Measurements from ENCODE around the gene INTS2. TPM values are rescaled to one million over a fixed set of nuclear protein-coding genes. Genes with fewer than 3 reads are reported as not detected.

INTS2 gene
- polyA plus RNA-seq, 1 donor (not counting 4 experiments of a cell fraction or from before 2014, with no cell fraction given): 10.4 TPM

DNA sequence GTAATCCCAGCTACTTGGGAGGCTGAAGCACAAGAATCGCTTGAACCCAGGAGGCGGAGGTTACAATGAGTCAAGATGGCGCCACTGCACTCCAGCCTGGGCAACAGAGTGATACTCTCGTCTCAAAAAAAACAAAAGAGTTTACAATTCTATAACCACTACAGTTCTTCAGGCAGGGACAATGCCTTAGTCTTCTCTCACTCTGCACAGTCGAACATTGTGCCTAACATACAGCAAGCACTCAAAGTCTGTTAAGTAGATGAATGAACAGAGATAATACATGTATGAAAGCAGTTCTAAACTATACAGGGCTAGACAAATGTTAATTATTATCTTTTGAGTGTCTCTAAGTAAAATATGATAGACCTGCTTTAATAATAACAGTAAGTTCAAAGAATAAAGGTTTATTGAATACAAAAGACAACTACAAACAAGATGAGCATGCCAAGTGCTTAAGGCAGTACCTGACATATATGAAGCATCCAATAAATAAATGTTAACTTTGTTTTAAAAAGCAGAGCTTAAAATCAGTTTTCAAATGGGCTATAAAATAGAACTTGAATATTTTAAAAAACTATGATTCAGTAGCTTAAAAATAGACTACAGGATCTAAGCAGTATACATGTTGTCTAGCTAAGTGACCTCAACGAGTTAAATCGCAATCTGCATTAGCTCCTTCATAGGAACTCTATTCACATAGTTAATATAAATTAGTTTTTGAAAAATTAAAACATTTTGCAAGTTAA, 19.3 kb downstream of the INTS2 start:
- Histone ChIP-seq H3K79me2 (ENCODE audit: control insufficient read depth, insufficient read depth, low read length) (no peaks in the 10 kb centered on the region), H3K9ac (ENCODE audit: control insufficient read depth, extremely low read depth, insufficient read depth, low read length) (no peak overlapping the region), H3K27ac (ENCODE audit: control insufficient read depth, insufficient read depth, low read length) (no peak overlapping the region), H3K4me1 (ENCODE audit: control insufficient read depth, extremely low read depth, insufficient read depth, low read length) (no peaks in the 10 kb centered on the region), H3K4me2 (ENCODE audit: control insufficient read depth, extremely low read depth, insufficient read depth, low read depth, low read length) (no peak overlapping the region), H2AFZ (ENCODE audit: control insufficient read depth, low read length) (no peak overlapping the region), H3K9me1 (ENCODE audit: control insufficient read depth, extremely low read depth, insufficient read depth, low read length) (no peaks in the 10 kb centered on the region), H3K27me3 (ENCODE audit: control insufficient read depth, extremely low read depth, insufficient read depth, low read length) (no peaks in the 10 kb centered on the region), H3K4me3 (ENCODE audit: control insufficient read depth in 2 of 3, extremely low read depth in 1 of 3, insufficient read depth in 2 of 3, low read depth in 1 of 3, low read length in 3 of 3) (no peak overlapping the region), H4K20me1 (ENCODE audit: control insufficient read depth, extremely low read depth, insufficient read depth, low read length) (no peaks in the 10 kb centered on the region), H3K36me3 (ENCODE audit: control insufficient read depth in 2 of 2, extremely low read depth in 1 of 2, insufficient read depth in 2 of 2, low read length in 2 of 2) (peaks cover 11% of the 10 kb centered on the region in 2 experiments), H3K9me3 (ENCODE audit: control insufficient read depth, low read depth, low read length) (no peaks in the 10 kb centered on the region)
- DNase-seq (ENCODE audit: low read depth, low spot score) (no peak), FAIRE-seq (no peak)
- TF ChIP-seq EZH2 (IDR thresholded peaks at IDR 0.05; ENCODE audit: low read length): no peak
- TF ChIP-seq, protein P1, sequence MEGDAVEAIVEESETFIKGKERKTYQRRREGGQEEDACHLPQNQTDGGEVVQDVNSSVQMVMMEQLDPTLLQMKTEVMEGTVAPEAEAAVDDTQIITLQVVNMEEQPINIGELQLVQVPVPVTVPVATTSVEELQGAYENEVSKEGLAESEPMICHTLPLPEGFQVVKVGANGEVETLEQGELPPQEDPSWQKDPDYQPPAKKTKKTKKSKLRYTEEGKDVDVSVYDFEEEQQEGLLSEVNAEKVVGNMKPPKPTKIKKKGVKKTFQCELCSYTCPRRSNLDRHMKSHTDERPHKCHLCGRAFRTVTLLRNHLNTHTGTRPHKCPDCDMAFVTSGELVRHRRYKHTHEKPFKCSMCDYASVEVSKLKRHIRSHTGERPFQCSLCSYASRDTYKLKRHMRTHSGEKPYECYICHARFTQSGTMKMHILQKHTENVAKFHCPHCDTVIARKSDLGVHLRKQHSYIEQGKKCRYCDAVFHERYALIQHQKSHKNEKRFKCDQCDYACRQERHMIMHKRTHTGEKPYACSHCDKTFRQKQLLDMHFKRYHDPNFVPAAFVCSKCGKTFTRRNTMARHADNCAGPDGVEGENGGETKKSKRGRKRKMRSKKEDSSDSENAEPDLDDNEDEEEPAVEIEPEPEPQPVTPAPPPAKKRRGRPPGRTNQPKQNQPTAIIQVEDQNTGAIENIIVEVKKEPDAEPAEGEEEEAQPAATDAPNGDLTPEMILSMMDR (optimal IDR thresholded peaks at IDR 0.05 in 1 of 3, IDR thresholded peaks at IDR 0.05 in 1 of 3, conservative IDR thresholded peaks at IDR 0.05 in 1 of 3; ENCODE audit: extremely low read depth in 1 of 3, insufficient read depth in 2 of 3, low read length in 3 of 3): no peak
- dilution Hi-C loops (cut with MboI; ENCODE audit: extremely low pct_ligation_motif_present, low sequenced_read_pairs): no loop called here

DNA sequence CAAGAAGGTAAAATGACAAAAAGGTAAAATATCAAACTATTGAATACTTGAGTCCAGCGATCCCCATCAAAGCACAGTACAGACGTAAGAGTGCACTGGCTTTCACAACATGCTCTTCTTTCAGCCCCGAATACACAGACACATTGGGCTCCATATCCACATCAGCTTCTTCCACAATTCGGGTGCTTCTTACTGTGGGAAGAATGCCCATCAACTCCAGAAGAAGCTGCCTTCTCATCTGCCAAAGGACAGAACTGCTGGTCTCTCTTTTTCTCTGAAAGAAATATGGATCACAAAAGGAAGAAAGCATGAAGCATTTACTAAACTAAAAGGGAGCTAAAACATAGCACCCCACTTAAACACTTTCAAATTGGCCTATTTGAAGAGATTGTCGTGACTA, 20.4 kb downstream of the INTS2 start:
- no peaks in the 10 kb centered on the region for H4K20me1 ChIP-seq (ENCODE audit: control insufficient read depth, extremely low read depth, insufficient read depth, low read length)
- H3K27me3 ChIP-seq (ENCODE audit: control insufficient read depth, extremely low read depth, insufficient read depth, low read length): no peaks in the 10 kb centered on the region
- no peaks in the 10 kb centered on the region for H3K9me1 ChIP-seq (ENCODE audit: control insufficient read depth, extremely low read depth, insufficient read depth, low read length)
- H3K27ac ChIP-seq (ENCODE audit: control insufficient read depth, insufficient read depth, low read length): no peak overlapping the region
- no peaks in the 10 kb centered on the region for H3K9me3 ChIP-seq (ENCODE audit: control insufficient read depth, low read depth, low read length)
- no peak overlapping the region for H3K4me2 ChIP-seq (ENCODE audit: control insufficient read depth, extremely low read depth, insufficient read depth, low read depth, low read length)
- no peak overlapping the region for H3K9ac ChIP-seq (ENCODE audit: control insufficient read depth, extremely low read depth, insufficient read depth, low read length)
- TF ChIP-seq EZH2 (IDR thresholded peaks at IDR 0.05; ENCODE audit: low read length): no peak
- TF ChIP-seq, protein P1 (optimal IDR thresholded peaks at IDR 0.05 in 1 of 3, IDR thresholded peaks at IDR 0.05 in 1 of 3, conservative IDR thresholded peaks at IDR 0.05 in 1 of 3; ENCODE audit: extremely low read depth in 1 of 3, insufficient read depth in 2 of 3, low read length in 3 of 3): no peak
- H3K4me1 ChIP-seq (ENCODE audit: control insufficient read depth, extremely low read depth, insufficient read depth, low read length): no peaks in the 10 kb centered on the region
- H3K36me3 ChIP-seq (ENCODE audit: control insufficient read depth in 2 of 2, extremely low read depth in 1 of 2, insufficient read depth in 2 of 2, low read length in 2 of 2): peaks cover 13 to 14% of the 10 kb centered on the region in 2 experiments
- no peak overlapping the region for H3K4me3 ChIP-seq (ENCODE audit: control insufficient read depth in 2 of 3, extremely low read depth in 1 of 3, insufficient read depth in 2 of 3, low read depth in 1 of 3, low read length in 3 of 3)
- FAIRE-seq: no peak
- dilution Hi-C loops (cut with MboI; ENCODE audit: extremely low pct_ligation_motif_present, low sequenced_read_pairs): no loop called here
- no peak overlapping the region for H2AFZ ChIP-seq (ENCODE audit: control insufficient read depth, low read length)
- DNase-seq (ENCODE audit: low read depth, low spot score): no peak
- H3K79me2 ChIP-seq (ENCODE audit: control insufficient read depth, insufficient read depth, low read length): no peaks in the 10 kb centered on the region
